Mucosa of gallbladder (tissue), 1 donor: ENCODE measurements around the gene CEACAM5. TPM values are rescaled to one million over a fixed set of nuclear protein-coding genes. Genes with fewer than 3 reads are reported as not detected.
"Not testable (repeated sequence)": the region's sequence is repeated elsewhere in the genome, so short reads cannot be mapped to it uniquely, and the experiment has no call there.

Experiments
- DNase-seq: peaks from one replicate; pipeline ENCODE4 v3.0.0-alpha.2; 2020; ENCODE audit warnings: low spot score
- total RNA-seq: library from RNA; stranded (reverse); gene quantifications from one replicate; pipeline ENCODE4 v1.2.1, GENCODE V29; 2021
- donor health status: DM: no; HTN: no; CAD: no.

CEACAM5 gene
- total RNA-seq, 1 donor from 2014 or later, result 1.2 TPM

DNA sequence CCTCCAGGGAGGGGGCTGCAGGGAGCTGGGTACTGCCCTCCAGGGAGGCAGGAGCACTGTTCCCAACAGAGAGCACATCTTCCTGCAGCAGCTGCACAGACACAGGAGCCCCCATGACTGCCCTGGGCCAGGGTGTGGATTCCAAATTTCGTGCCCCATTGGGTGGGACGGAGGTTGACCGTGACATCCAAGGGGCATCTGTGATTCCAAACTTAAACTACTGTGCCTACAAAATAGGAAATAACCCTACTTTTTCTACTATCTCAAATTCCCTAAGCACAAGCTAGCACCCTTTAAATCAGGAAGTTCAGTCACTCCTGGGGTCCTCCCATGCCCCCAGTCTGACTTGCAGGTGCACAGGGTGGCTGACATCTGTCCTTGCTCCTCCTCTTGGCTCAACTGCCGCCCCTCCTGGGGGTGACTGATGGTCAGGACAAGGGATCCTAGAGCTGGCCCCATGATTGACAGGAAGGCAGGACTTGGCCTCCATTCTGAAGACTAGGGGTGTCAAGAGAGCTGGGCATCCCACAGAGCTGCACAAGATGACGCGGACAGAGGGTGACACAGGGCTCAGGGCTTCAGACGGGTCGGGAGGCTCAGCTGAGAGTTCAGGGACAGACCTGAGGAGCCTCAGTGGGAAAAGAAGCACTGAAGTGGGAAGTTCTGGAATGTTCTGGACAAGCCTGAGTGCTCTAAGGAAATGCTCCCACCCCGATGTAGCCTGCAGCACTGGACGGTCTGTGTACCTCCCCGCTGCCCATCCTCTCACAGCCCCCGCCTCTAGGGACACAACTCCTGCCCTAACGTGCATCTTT, 7.8 kb upstream of the CEACAM5 start:
- DNase-seq, result no peak

DNA sequence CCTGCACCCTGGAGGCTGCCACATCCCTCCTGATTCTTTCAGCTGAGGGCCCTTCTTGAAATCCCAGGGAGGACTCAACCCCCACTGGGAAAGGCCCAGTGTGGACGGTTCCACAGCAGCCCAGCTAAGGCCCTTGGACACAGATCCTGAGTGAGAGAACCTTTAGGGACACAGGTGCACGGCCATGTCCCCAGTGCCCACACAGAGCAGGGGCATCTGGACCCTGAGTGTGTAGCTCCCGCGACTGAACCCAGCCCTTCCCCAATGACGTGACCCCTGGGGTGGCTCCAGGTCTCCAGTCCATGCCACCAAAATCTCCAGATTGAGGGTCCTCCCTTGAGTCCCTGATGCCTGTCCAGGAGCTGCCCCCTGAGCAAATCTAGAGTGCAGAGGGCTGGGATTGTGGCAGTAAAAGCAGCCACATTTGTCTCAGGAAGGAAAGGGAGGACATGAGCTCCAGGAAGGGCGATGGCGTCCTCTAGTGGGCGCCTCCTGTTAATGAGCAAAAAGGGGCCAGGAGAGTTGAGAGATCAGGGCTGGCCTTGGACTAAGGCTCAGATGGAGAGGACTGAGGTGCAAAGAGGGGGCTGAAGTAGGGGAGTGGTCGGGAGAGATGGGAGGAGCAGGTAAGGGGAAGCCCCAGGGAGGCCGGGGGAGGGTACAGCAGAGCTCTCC, 6.9 kb upstream of the CEACAM5 start:
- DNase-seq, result no peak

DNA sequence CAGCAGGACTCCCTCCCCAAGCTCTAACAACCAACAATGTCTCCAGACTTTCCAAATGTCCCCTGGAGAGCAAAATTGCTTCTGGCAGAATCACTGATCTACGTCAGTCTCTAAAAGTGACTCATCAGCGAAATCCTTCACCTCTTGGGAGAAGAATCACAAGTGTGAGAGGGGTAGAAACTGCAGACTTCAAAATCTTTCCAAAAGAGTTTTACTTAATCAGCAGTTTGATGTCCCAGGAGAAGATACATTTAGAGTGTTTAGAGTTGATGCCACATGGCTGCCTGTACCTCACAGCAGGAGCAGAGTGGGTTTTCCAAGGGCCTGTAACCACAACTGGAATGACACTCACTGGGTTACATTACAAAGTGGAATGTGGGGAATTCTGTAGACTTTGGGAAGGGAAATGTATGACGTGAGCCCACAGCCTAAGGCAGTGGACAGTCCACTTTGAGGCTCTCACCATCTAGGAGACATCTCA, 6.2 kb upstream of the CEACAM5 start:
- DNase-seq, result no peak

DNA sequence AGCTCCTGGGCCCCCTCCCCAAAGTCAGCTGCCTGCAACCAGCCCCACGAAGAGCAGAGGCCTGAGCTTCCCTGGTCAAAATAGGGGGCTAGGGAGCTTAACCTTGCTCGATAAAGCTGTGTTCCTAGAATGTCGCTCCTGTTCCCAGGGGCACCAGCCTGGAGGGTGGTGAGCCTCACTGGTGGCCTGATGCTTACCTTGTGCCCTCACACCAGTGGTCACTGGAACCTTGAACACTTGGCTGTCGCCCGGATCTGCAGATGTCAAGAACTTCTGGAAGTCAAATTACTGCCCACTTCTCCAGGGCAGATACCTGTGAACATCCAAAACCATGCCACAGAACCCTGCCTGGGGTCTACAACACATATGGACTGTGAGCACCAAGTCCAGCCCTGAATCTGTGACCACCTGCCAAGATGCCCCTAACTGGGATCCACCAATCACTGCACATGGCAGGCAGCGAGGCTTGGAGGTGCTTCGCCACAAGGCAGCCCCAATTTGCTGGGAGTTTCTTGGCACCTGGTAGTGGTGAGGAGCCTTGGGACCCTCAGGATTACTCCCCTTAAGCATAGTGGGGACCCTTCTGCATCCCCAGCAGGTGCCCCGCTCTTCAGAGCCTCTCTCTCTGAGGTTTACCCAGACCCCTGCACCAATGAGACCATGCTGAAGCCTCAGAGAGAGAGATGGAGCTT, 4.7 kb upstream of the CEACAM5 start:
- no peak for DNase-seq

DNA sequence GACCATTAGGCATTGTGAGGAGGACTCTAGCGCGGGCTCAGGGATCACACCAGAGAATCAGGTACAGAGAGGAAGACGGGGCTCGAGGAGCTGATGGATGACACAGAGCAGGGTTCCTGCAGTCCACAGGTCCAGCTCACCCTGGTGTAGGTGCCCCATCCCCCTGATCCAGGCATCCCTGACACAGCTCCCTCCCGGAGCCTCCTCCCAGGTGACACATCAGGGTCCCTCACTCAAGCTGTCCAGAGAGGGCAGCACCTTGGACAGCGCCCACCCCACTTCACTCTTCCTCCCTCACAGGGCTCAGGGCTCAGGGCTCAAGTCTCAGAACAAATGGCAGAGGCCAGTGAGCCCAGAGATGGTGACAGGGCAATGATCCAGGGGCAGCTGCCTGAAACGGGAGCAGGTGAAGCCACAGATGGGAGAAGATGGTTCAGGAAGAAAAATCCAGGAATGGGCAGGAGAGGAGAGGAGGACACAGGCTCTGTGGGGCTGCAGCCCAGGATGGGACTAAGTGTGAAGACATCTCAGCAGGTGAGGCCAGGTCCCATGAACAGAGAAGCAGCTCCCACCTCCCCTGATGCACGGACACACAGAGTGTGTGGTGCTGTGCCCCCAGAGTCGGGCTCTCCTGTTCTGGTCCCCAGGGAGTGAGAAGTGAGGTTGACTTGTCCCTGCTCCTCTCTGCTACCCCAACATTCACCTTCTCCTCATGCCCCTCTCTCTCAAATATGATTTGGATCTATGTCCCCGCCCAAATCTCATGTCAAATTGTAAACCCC, 2.8 kb upstream of the CEACAM5 start:
- peak; percentile 22 for DNase-seq

DNA sequence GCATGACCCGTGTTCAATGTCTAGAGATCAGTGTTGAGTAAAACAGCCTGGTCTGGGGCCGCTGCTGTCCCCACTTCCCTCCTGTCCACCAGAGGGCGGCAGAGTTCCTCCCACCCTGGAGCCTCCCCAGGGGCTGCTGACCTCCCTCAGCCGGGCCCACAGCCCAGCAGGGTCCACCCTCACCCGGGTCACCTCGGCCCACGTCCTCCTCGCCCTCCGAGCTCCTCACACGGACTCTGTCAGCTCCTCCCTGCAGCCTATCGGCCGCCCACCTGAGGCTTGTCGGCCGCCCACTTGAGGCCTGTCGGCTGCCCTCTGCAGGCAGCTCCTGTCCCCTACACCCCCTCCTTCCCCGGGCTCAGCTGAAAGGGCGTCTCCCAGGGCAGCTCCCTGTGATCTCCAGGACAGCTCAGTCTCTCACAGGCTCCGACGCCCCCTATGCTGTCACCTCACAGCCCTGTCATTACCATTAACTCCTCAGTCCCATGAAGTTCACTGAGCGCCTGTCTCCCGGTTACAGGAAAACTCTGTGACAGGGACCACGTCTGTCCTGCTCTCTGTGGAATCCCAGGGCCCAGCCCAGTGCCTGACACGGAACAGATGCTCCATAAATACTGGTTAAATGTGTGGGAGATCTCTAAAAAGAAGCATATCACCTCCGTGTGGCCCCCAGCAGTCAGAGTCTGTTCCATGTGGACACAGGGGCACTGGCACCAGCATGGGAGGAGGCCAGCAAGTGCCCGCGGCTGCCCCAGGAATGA, 1.5 kb upstream of the CEACAM5 start:
- DNase-seq, result peak; percentile 41

DNA sequence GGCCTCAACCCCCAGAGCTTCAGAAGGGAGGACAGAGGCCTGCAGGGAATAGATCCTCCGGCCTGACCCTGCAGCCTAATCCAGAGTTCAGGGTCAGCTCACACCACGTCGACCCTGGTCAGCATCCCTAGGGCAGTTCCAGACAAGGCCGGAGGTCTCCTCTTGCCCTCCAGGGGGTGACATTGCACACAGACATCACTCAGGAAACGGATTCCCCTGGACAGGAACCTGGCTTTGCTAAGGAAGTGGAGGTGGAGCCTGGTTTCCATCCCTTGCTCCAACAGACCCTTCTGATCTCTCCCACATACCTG, 969 bp upstream of the CEACAM5 start:
- DNase-seq, result no peak

DNA sequence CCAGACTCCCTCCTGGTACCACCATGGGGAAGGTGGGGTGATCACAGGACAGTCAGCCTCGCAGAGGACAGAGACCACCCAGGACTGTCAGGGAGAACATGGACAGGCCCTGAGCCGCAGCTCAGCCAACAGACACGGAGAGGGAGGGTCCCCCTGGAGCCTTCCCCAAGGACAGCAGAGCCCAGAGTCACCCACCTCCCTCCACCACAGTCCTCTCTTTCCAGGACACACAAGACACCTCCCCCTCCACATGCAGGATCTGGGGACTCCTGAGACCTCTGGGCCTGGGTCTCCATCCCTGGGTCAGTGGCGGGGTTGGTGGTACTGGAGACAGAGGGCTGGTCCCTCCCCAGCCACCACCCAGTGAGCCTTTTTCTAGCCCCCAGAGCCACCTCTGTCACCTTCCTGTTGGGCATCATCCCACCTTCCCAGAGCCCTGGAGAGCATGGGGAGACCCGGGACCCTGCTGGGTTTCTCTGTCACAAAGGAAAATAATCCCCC, 505 bp upstream of the CEACAM5 start:
- no peak for DNase-seq

DNA sequence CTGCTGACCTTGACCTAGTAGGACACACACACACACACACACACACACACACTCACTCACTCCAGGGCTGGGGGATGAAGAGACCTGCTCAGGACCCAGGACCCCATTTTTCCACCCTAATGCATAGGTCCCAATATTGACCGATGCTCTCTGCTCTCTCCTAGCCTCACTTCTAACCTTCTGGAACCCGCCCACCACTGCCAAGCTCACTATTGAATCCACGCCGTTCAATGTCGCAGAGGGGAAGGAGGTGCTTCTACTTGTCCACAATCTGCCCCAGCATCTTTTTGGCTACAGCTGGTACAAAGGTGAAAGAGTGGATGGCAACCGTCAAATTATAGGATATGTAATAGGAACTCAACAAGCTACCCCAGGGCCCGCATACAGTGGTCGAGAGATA, 1.1 kb downstream of the CEACAM5 start:
- DNase-seq, result not testable (repeated sequence)

DNA sequence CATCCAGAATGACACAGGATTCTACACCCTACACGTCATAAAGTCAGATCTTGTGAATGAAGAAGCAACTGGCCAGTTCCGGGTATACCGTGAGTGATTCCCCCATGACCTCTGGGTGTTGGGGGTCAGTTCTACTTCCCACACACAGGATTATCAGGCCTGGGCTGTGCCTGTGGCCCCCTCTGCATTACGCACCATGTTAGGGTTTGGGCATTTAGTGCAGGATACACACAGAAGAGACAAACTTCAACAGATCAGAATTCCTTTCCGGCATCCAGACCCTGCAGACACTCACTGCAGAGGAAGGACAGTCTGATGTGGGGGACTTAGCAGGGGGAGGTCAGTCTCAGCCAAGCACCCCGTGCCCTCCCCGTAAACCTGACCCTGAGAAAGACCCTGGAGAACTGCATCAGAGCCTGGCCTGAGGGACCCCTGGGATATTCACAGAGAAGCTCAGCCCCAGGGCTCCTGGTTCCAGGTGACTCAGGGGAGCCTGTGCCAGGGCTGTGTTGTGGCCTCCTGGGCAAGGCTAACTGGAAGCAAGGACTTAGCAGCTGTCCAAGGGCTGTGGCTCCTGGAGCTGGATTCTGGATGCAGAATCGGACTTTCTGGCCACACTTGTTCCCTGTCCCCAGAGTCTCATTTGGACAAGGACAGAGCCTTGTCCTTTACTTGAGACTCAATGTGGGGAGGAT, 1.7 kb downstream of the CEACAM5 start:
- no peak for DNase-seq

DNA sequence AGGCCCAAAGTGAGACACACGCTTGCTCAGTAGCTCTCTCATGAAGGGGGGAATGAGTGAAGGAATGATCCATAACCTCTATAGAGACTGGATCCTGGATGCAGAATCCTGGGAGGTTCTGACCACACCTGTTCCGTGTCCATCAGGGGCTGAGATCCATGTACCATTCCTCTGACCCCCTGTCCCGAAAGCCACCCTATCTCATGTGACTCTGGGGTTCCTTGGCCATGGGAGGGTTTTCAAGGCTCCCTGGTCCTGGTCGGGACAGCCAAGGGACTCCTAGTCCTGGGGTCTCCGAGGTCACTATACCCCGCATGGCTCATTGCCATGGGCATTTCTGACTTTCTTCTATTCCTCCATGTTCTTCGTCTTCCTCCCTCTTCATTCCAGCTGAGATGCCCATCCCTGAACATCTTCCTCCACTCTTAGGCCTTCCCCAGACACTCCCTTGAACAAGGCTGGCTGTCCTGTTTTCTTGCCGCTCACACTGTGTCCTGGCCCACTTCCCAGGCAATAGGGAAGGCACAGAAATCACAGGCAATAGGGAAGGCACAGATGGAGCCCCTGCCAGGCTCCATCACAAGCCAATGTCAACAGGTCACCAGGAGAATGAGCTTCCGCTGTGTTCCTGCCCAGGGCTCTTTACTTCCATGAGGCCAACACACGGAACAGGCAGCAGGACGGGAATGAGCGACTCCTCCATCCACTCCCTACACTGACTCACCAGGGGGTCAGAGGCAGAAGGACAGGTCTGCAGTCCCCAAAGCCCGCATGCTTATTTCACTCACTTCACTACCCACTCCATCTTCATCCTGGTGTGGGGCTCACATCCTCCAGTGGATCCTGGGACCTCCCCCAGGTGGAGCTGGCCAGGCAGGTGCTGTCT, 3.2 kb downstream of the CEACAM5 start:
- no peak for DNase-seq

DNA sequence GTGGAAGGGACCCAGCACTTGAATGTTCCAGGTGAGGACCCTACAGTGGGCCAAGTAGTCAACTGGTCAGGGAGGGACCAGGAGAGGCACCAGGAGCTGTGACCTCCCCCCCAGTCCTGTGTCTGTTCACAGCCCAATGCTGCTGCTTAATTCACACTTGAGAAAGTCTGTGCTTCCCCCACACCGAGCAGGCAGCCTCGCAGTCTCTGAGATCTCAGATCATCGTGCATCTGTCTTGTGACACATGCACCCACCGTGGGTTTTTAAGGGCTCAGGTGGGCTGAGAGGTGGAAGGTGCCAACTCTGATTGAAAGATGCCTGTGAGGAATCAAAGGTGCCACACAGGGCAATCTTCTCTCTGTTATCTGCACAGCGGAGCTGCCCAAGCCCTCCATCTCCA, 6.2 kb downstream of the CEACAM5 start:
- DNase-seq, result no peak

DNA sequence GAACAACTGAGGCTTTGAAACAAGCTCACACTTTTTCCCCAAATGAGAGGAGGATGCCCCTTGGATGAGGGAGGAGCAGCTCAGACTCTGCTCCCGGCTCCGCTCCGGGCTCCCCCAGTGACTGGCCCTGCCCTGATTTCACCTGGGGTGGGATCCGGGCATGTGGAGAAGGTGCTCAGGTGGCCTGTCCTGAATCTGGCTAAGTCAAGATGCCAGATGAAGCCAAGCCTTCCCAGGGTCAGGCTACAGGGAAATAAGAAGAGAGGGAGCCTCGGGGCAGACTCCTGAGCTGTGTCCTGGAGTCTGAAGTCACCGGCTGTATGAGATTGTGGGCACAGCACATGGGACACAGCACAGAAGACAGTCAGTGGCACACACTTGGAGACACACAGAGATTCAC, 10.3 kb downstream of the CEACAM5 start:
- DNase-seq, result no peak

DNA sequence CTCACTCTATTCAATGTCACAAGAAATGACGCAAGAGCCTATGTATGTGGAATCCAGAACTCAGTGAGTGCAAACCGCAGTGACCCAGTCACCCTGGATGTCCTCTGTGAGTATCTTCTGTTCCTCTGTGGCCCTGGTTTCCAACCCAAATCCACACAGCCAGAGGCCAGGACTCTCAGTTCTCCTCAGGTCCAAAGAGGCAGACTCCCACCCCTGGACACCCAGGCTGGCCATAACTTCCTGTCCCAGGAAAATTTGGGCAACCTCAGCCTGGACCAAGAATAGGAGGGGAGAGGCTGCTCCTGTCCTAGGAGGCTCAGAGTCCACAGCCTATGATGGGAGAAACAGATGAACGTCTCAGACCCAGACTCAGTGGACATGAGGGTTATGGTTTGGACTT, 11.7 kb downstream of the CEACAM5 start:
- no peak for DNase-seq

DNA sequence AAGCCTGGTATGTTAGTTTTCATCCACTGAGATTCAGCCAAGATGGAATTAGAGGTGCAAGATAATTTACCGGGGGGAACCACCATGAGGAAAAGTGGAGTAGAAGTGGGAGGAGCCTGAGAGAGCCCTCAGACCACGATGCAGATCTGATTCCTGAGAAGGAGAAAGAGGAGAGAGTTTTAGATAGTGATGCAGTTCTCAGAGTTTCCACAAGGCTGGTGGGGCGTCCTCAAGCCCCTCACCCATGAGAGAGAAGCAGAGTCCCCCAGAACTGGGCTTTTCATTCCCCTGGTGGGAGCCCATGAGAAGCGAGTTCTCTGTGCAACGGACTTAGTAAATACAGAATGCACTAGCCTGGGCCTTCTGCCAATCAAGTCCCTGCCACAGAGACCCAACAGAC, 18.1 kb downstream of the CEACAM5 start:
- no peak for DNase-seq

DNA sequence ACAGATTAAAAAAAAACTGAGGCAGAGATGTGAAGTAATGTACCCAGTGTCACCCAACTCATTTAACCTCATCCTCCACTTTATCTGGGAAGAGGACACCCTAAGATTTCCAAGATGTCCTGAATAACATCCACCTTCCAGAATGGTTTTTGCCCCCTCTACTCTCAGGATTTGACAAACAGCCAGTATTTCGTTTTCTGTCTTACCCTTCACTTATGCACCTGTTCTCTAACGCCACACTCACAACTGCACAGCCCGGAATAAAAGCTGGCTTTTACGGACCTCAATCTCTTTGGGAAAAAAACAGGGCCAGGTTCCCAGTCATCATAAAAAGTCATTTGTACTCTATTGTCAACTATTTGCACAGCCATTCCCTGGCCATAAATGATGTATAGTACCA, 25.7 kb downstream of the CEACAM5 start:
- DNase-seq, result no peak

DNA sequence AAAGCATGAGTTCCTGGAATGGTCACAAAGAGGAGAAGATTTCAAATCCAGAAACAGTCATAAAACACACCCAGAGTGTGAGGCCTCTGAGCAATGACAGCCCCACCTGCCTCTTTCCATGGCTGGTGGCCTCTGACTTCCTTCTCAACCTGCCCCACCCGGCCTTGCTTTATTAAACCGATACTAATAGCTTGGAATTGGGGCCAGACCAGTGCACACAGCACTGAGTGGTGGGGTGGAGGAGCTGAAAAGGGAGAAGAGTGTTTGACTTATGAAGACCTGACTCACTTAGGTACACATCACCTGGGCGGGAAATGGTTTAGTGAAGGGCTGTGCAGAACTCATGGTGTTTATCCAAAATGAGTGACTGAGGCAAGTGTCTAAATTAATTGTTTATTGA, 26.2 kb downstream of the CEACAM5 start:
- DNase-seq, result no peak

DNA sequence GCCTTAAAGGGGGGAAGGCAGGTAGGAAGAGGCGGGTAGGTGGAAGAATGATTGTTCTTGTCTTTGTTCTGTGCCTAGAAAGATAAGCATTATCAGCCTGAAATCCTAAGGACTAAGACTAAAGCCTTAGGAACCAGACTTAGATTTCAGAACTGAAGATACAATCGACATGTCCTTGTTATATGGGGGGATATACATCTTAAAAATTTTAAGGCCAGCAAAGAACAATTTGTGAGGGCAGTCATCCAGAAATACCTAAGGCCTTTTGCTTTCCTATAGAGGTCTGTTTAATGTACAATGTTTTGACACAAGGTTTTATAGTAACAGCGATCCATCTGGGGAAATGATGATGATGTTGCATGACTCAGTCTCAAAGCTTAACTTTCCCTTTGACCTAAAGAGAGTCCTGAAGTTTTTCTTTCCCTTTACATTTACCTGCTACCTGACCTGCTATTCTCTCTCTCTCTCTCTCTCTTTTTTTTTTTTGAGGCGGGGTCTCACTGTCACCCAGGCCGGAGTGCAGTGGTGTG, 26.7 kb downstream of the CEACAM5 start:
- DNase-seq, result no peak

DNA sequence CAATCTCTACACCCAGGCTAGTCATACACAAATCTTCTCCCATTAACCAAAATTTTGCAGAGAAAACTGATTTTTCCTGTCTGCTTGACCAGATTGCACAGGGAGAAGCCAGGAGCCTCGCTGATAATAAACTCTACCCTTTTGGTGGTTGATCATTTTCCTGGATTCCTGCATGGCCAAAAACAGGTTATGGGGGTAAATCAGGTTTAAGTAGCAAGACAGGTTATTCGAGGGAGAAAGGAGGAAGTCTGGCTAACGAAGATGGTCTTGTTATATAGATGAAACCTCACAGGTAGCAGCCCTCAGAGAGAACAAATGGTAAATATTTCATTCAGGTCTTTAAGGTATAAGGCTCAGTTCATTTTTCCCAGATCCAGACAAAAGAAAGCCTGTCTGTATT, 30.9 kb downstream of the CEACAM5 start:
- no peak for DNase-seq
